ENCODE results near the gene HDGF. TPM values are rescaled to one million over a fixed set of nuclear protein-coding genes. Genes with fewer than 3 reads are reported as not detected.
A peak's percentile ranks its signal among the peaks of the same experiment; 100 is the strongest.

The HDGF gene
- total and polyA plus RNA-seq, 2 experiments from 2014 or later = 176 to 480 TPM

- Histone ChIP-seq H3K36me3 (peaks cover 18% of the 10 kb centered on the region), H3K4me3 (peak overlapping the region; percentile 77), H3K4me1 (ENCODE audit: low read depth) (peaks cover 30% of the 10 kb centered on the region), H3K9me3 (ENCODE audit: low read depth) (no peaks in the 10 kb centered on the region), H3K27me3 (no peaks in the 10 kb centered on the region), H3K27ac (no peak overlapping the region)
- no peak for TF ChIP-seq CTCF (IDR thresholded peaks at IDR 0.05; ENCODE audit: low read depth, low read length)
- DNase-seq (ENCODE audit: low read depth in 1 of 2, low spot score in 1 of 2) = no peak
These were observed 47.7 kb downstream of the HDGF start for GRCh38 chr1:156703741-156704140.

- no peaks in the 10 kb centered on the region for H3K27me3 ChIP-seq
- H3K9me3 ChIP-seq (ENCODE audit: low read depth) = no peaks in the 10 kb centered on the region
- H3K4me1 ChIP-seq (ENCODE audit: low read depth) = peaks cover 28% of the 10 kb centered on the region
- no peak for DNase-seq (ENCODE audit: low read depth in 1 of 2, low spot score in 1 of 2)
- peaks cover 18% of the 10 kb centered on the region for H3K36me3 ChIP-seq
- H3K27ac ChIP-seq = no peak overlapping the region
- TF ChIP-seq CTCF (IDR thresholded peaks at IDR 0.05; ENCODE audit: low read depth, low read length) = no peak
- H3K4me3 ChIP-seq = peak overlapping the region; percentile 77
These were observed 48.1 kb downstream of the HDGF start for GRCh38 chr1:156703336-156703735.

GRCh38 chr1:156700736-156701531 lies 50.5 kb downstream of the HDGF start:
- H3K9me3 ChIP-seq (ENCODE audit: low read depth) = no peaks in the 10 kb centered on the region
- no peaks in the 10 kb centered on the region for H3K27me3 ChIP-seq
- no peak overlapping the region for H3K4me3 ChIP-seq
- TF ChIP-seq CTCF (IDR thresholded peaks at IDR 0.05; ENCODE audit: low read depth, low read length) = no peak
- peak overlapping the region; percentile 59 for H3K27ac ChIP-seq
- peaks cover 18% of the 10 kb centered on the region for H3K36me3 ChIP-seq
- H3K4me1 ChIP-seq (ENCODE audit: low read depth) = peaks cover 9% of the 10 kb centered on the region
- DNase-seq (ENCODE audit: low read depth in 1 of 2, low spot score in 1 of 2) = no peak

- Histone ChIP-seq H3K36me3 (peaks cover 18% of the 10 kb centered on the region), H3K27me3 (no peaks in the 10 kb centered on the region), H3K9me3 (ENCODE audit: low read depth) (no peaks in the 10 kb centered on the region), H3K4me3 (no peak overlapping the region), H3K4me1 (ENCODE audit: low read depth) (peaks cover 17% of the 10 kb centered on the region), H3K27ac (peak overlapping the region; percentile 43)
- no peak for DNase-seq (ENCODE audit: low read depth in 1 of 2, low spot score in 1 of 2)
- no peak for TF ChIP-seq CTCF (IDR thresholded peaks at IDR 0.05; ENCODE audit: low read depth, low read length)
These were observed 52.5 kb downstream of the HDGF start for GRCh38 chr1:156698995-156699394.

- Histone ChIP-seq H3K27me3 (no peaks in the 10 kb centered on the region), H3K4me3 (no peak overlapping the region), H3K4me1 (ENCODE audit: low read depth) (peaks cover 21% of the 10 kb centered on the region), H3K36me3 (peaks cover 18% of the 10 kb centered on the region), H3K27ac (no peak overlapping the region), H3K9me3 (ENCODE audit: low read depth) (no peaks in the 10 kb centered on the region)
- no peak for TF ChIP-seq CTCF (IDR thresholded peaks at IDR 0.05; ENCODE audit: low read depth, low read length)
- no peak for DNase-seq (ENCODE audit: low read depth in 1 of 2, low spot score in 1 of 2)
These were observed 54.0 kb downstream of the HDGF start for GRCh38 chr1:156697481-156697880.
